HEK293 (cell line): ENCODE data around the gene EN2.
A peak's percentile ranks its signal among the peaks of the same experiment; 100 is the strongest.

Source experiments
- CTCF ChIA-PET: fragments of 350-600 bp; formaldehyde crosslinking; extraction: SDS; loops from one replicate; lab custom pipeline; 2021; ENCODE audit warnings: antibody characterized with exemption; lab: Yijun Ruan, JAX
- POLR2A ChIA-PET: fragments of 300-600 bp; formaldehyde crosslinking; extraction: SDS; loops from one replicate; lab custom pipeline; 2020; ENCODE audit warnings: antibody characterized with exemption, inconsistent platforms; lab: Yijun Ruan, JAX
- H3K27ac ChIP-seq: fragments of 200-500 bp; sonication (Bioruptor generic); 2 replicates; pipeline ENCODE4 v1.5.1; 2014; ENCODE audit warnings: low read depth, low read length, control low read depth, inconsistent platforms; ENCODE audit errors: extremely low read depth
- H3K36me3 ChIP-seq, 2 experiments: fragments of 200-500 bp in 1 of 2; sonication (Bioruptor generic) in 1 of 2; 1 replicate in 1 of 2; 2 replicates in 1 of 2; pipeline ENCODE4 v1.5.1; 2014 to 2017; ENCODE audit warnings: inconsistent platforms in 2 of 2, low read length in 2 of 2; ENCODE audit not compliant: control insufficient read depth in 2 of 2, insufficient read depth in 1 of 2
- H3K4me1 ChIP-seq: fragments of 200-500 bp; sonication (Bioruptor generic); 2 replicates; pipeline ENCODE4 v1.5.1; 2014; ENCODE audit warnings: mild to moderate bottlenecking, low read length, inconsistent platforms; ENCODE audit not compliant: control insufficient read depth, insufficient read depth
- H3K4me3 ChIP-seq: 2 replicates; pipeline ENCODE4 v1.5.1; 2011; ENCODE audit warnings: low read depth, mild to moderate bottlenecking, control low read depth, low read length, moderate library complexity
- H3K9me3 ChIP-seq: fragments of 200-500 bp; sonication (Bioruptor generic); 2 replicates; pipeline ENCODE4 v1.5.1; 2014; ENCODE audit warnings: low read depth, low read length, inconsistent platforms; ENCODE audit not compliant: control insufficient read depth, insufficient read depth
- BCL11B ChIP-seq: fragments of 450-650 bp; formaldehyde crosslinking; IDR thresholded peaks from 2 replicates; pipeline ENCODE4 v1.5.1; 2016; ENCODE audit warnings: low read depth, missing biosample characterization, missing genetic modification characterization
- EGR2 ChIP-seq: fragments of 450-650 bp; formaldehyde crosslinking; IDR thresholded peaks from 2 replicates; pipeline ENCODE4 v1.5.1; 2016; ENCODE audit warnings: low read depth, missing biosample characterization, missing genetic modification characterization
- FEZF1 ChIP-seq: fragments of 450-650 bp; formaldehyde crosslinking; IDR thresholded peaks from 2 replicates; pipeline ENCODE4 v1.5.1; 2016; ENCODE audit warnings: missing biosample characterization, missing genetic modification characterization
- IKZF3 ChIP-seq: fragments of 450-650 bp; IDR thresholded peaks from 2 replicates; pipeline ENCODE4 v1.5.0; 2018; ENCODE audit warnings: missing biosample characterization, mild to moderate bottlenecking, missing genetic modification characterization, moderate library complexity
- KLF8 ChIP-seq: fragments of 450-650 bp; formaldehyde crosslinking; IDR thresholded peaks from 2 replicates; pipeline ENCODE4 v1.5.1; 2016; ENCODE audit warnings: missing biosample characterization, missing genetic modification characterization
- REPIN1 ChIP-seq: fragments of 450-650 bp; formaldehyde crosslinking; IDR thresholded peaks from 2 replicates; pipeline ENCODE4 v1.5.1; 2017; ENCODE audit warnings: missing biosample characterization, missing genetic modification characterization, low read depth
- SALL2 ChIP-seq: fragments of 450-650 bp; formaldehyde crosslinking; IDR thresholded peaks from 2 replicates; pipeline ENCODE4 v1.5.0; 2017; ENCODE audit warnings: missing biosample characterization, mild to moderate bottlenecking, missing genetic modification characterization, borderline replicate concordance
- ZBTB7A ChIP-seq: fragments of 450-650 bp; formaldehyde crosslinking; IDR thresholded peaks from 2 replicates; pipeline ENCODE4 v1.5.1; 2016; ENCODE audit warnings: low read depth, missing biosample characterization, missing genetic modification characterization
- ZBTB8A ChIP-seq: fragments of 450-650 bp; formaldehyde crosslinking; IDR thresholded peaks from 2 replicates; pipeline ENCODE4 v1.5.1; 2016; ENCODE audit warnings: missing biosample characterization, missing genetic modification characterization
- ZEB2 ChIP-seq: fragments of 450-650 bp; formaldehyde crosslinking; IDR thresholded peaks from 2 replicates; pipeline ENCODE4 v1.5.1; 2016; ENCODE audit warnings: missing biosample characterization, missing genetic modification characterization
- ZFHX2 ChIP-seq: fragments of 450-650 bp; formaldehyde crosslinking; conservative IDR thresholded peaks from 2 replicates; pipeline ENCODE4 v1.5.1; 2016; ENCODE audit warnings: missing biosample characterization, missing genetic modification characterization
- ZFP3 ChIP-seq: fragments of 450-650 bp; formaldehyde crosslinking; IDR thresholded peaks from 2 replicates; pipeline ENCODE4 v1.5.1; 2016; ENCODE audit warnings: low read depth, missing biosample characterization, missing genetic modification characterization
- ZNF214 ChIP-seq: fragments of 450-650 bp; formaldehyde crosslinking; IDR thresholded peaks from 2 replicates; pipeline ENCODE4 v1.5.1; 2017; ENCODE audit warnings: missing biosample characterization, mild to moderate bottlenecking, missing genetic modification characterization, borderline replicate concordance
- ZNF324 ChIP-seq: fragments of 450-650 bp; formaldehyde crosslinking; IDR thresholded peaks from 2 replicates; pipeline ENCODE4 v1.5.1; 2016; ENCODE audit warnings: missing biosample characterization, missing genetic modification characterization
- ZNF335 ChIP-seq: fragments of 450-650 bp; formaldehyde crosslinking; conservative IDR thresholded peaks from 2 replicates; pipeline ENCODE4 v1.5.1; 2016; ENCODE audit warnings: missing biosample characterization, missing genetic modification characterization
- ZNF560 ChIP-seq: fragments of 450-650 bp; formaldehyde crosslinking; IDR thresholded peaks from 2 replicates; pipeline ENCODE4 v1.5.1; 2017; ENCODE audit warnings: missing biosample characterization, missing genetic modification characterization, borderline replicate concordance
- ZNF596 ChIP-seq: fragments of 450-650 bp; IDR thresholded peaks from 2 replicates; pipeline ENCODE4 v1.5.0; 2018; ENCODE audit warnings: missing biosample characterization, mild to moderate bottlenecking, missing genetic modification characterization, moderate library complexity
- ZNF76 ChIP-seq: fragments of 450-650 bp; formaldehyde crosslinking; IDR thresholded peaks from 2 replicates; pipeline ENCODE4; 2016; ENCODE audit warnings: low read depth, missing biosample characterization, missing genetic modification characterization, borderline replicate concordance
- ZXDB ChIP-seq: fragments of 450-650 bp; formaldehyde crosslinking; IDR thresholded peaks from 2 replicates; pipeline ENCODE4 v1.5.1; 2016; ENCODE audit warnings: missing biosample characterization, missing genetic modification characterization
- TF ChIP-seq, protein P1 (sequence below): fragments of 450-650 bp; formaldehyde crosslinking; IDR thresholded peaks from 2 replicates; pipeline ENCODE4 v1.5.1; 2016; ENCODE audit warnings: missing biosample characterization, missing genetic modification characterization
- TF ChIP-seq, protein P2 (sequence below): fragments of 450-650 bp; formaldehyde crosslinking; IDR thresholded peaks from 2 replicates; pipeline ENCODE4 v1.5.1; 2016; ENCODE audit warnings: missing biosample characterization, missing genetic modification characterization
- TF ChIP-seq, protein P3 (sequence below): fragments of 450-650 bp; formaldehyde crosslinking; IDR thresholded peaks from 2 replicates; pipeline ENCODE4 v1.5.1; 2017; ENCODE audit warnings: missing biosample characterization, missing genetic modification characterization
- TF ChIP-seq, protein P4 (sequence below): fragments of 450-650 bp; formaldehyde crosslinking; IDR thresholded peaks from 2 replicates; pipeline ENCODE4 v1.5.1; 2016; ENCODE audit warnings: missing biosample characterization, missing genetic modification characterization
- TF ChIP-seq, protein P5 (sequence below): fragments of 450-650 bp; formaldehyde crosslinking; IDR thresholded peaks from 2 replicates; pipeline ENCODE4 v1.5.1; 2016; ENCODE audit warnings: missing biosample characterization, missing genetic modification characterization, low read depth

EN2 gene

DNA sequence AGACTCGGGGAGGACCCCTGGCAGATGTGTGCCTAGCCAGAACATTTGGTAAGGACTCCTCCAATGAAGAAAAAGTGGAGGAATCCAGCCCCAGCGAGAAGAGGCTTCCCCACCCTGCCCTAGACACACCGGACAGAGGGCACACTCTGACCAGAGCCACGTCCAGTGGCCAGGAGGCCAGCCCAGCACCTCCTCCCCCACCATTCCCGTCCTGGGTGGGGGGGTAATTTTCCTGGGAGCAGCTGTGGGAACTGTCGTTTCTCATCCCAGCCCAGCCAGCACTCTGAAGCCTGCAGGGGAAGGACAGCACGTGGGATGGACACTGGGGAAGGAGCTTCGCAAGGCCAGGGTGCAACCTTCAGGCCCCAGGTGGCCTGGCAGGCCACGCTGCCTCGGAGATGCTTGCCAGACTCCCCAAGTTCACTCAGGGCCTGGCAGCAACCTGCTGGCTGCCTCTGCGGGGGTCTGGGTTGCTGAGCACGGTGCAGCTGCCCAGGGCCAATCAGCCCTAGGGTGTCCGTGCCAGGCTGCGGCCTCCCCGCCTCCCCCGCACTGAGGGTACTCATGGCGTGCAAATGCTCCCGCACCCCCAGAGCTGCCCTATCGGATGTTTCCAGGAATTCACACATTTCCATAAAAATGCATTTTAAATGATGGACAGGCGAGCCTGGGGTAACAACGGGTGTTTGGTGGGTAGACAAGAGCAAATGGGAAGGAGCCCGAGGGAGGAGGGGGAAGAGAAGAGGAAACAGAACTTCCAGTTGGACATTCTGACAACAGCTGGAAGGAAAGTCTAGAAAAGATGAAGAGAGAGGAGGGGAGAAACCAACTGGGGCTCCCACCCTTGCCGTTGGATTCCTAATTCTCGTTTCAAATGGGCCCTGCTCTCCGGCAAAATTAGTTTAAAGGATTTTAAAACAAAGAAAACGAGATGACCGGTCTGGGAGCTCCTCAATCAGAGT is 1.9 kb upstream of the EN2 start (continued):
- TF ChIP-seq, protein P1, sequence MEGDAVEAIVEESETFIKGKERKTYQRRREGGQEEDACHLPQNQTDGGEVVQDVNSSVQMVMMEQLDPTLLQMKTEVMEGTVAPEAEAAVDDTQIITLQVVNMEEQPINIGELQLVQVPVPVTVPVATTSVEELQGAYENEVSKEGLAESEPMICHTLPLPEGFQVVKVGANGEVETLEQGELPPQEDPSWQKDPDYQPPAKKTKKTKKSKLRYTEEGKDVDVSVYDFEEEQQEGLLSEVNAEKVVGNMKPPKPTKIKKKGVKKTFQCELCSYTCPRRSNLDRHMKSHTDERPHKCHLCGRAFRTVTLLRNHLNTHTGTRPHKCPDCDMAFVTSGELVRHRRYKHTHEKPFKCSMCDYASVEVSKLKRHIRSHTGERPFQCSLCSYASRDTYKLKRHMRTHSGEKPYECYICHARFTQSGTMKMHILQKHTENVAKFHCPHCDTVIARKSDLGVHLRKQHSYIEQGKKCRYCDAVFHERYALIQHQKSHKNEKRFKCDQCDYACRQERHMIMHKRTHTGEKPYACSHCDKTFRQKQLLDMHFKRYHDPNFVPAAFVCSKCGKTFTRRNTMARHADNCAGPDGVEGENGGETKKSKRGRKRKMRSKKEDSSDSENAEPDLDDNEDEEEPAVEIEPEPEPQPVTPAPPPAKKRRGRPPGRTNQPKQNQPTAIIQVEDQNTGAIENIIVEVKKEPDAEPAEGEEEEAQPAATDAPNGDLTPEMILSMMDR, result no peak

DNA sequence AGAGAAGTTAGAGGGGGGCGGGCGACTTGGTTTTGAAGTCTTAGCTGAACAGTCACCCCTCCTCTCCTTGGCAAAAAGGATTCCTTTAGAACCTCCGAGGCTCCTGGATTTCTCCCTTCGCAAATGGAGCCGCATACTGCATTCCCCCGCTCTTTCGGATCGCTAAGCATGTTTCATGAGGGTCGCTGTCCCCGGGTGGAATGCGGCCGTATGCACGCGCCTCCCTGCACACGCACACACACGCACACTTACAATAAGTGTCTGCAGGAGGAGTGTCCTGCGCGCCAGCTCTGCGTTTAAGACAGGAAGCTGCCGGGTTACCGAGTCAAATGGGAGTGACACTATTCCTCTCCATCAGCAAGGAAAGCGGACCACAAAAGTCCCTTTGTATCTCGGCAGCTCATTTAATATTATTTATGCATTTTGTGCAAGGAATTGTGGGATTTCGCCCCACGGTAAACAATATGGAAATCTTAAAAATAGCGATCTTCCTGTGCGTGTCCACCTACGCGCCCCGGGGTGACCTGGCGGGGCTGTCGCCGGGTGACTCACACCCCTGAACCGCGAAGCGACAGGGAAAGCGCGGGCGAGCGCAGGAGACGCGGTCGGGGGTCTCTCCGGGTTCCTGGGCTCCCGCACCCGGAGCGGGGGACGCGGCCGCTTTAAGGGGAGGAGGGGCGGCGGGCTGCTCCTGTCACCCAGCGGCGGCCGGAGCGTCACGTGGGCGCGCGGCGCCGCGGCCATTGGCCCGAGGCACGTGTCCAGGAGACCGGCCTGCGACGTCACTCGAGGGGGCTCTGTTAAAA is 988 bp upstream of the EN2 start:
- ChIA-PET POLR2A (interaction anchor here (1.0 kb wide), 1 partner anchor 12 kb away, joined by 3 read pairs; no protein-coding TSS in a partner anchor), CTCF (interaction anchor here (0.6 to 1.0 kb wide), 2 partner anchors 49 to 347 kb away, joined by 3 read pairs; no protein-coding TSS in a partner anchor)
- Histone ChIP-seq H3K27ac (peak overlapping the region; percentile 62), H3K4me3 (peak overlapping the region; percentile 69), H3K4me1 (peaks cover 5% of the 10 kb centered on the region; the same call in 1 of the 2 replicates), H3K36me3 (peaks cover 0 to 15% of the 10 kb centered on the region in 2 experiments; a peak in 1 of 3 replicates), H3K9me3 (no peaks in the 10 kb centered on the region)
- peak; percentile 68 for TF ChIP-seq ZBTB8A (tag by site-specific recombination)
- TF ChIP-seq ZNF214 (tag by site-specific recombination), result no peak
- no peak for TF ChIP-seq ZNF560 (tag by site-specific recombination)
- peak; percentile 50; the same call in 1 of the 2 replicates for TF ChIP-seq ZXDB (tag by site-specific recombination)
- TF ChIP-seq SALL2 (tag by site-specific recombination), result no peak
- TF ChIP-seq, protein P2, sequence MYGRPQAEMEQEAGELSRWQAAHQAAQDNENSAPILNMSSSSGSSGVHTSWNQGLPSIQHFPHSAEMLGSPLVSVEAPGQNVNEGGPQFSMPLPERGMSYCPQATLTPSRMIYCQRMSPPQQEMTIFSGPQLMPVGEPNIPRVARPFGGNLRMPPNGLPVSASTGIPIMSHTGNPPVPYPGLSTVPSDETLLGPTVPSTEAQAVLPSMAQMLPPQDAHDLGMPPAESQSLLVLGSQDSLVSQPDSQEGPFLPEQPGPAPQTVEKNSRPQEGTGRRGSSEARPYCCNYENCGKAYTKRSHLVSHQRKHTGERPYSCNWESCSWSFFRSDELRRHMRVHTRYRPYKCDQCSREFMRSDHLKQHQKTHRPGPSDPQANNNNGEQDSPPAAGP (tag by site-specific recombination), result peak; percentile 42; the same call in 1 of the 2 replicates
- TF ChIP-seq ZNF324 (tag by site-specific recombination), result 0 out of 2 replicates have a peak, but pooled peaks have one; percentile 20
- 0 out of 2 replicates have a peak, but pooled peaks have one; percentile 46 for TF ChIP-seq BCL11B
- peak; percentile 34 for TF ChIP-seq FEZF1 (tag by site-specific recombination)
- TF ChIP-seq ZNF335 (tag by site-specific recombination), result peak; percentile 86
- no peak for TF ChIP-seq REPIN1 (tag by site-specific recombination)
- peak; percentile 57; the same call in 1 of the 2 replicates for TF ChIP-seq EGR2 (tag by site-specific recombination)
- TF ChIP-seq ZNF596 (tag by site-specific recombination), result 0 out of 2 replicates have a peak, but pooled peaks have one; percentile 7
- TF ChIP-seq, protein P3, sequence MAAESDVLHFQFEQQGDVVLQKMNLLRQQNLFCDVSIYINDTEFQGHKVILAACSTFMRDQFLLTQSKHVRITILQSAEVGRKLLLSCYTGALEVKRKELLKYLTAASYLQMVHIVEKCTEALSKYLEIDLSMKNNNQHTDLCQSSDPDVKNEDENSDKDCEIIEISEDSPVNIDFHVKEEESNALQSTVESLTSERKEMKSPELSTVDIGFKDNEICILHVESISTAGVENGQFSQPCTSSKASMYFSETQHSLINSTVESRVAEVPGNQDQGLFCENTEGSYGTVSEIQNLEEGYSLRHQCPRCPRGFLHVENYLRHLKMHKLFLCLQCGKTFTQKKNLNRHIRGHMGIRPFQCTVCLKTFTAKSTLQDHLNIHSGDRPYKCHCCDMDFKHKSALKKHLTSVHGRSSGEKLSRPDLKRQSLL (tag by site-specific recombination), result peak; percentile 60; the same call in 1 of the 2 replicates
- peak; percentile 17; the same call in 1 of the 2 replicates for TF ChIP-seq KLF8
- TF ChIP-seq ZFP3 (tag by site-specific recombination), result no peak
- TF ChIP-seq, protein P4, sequence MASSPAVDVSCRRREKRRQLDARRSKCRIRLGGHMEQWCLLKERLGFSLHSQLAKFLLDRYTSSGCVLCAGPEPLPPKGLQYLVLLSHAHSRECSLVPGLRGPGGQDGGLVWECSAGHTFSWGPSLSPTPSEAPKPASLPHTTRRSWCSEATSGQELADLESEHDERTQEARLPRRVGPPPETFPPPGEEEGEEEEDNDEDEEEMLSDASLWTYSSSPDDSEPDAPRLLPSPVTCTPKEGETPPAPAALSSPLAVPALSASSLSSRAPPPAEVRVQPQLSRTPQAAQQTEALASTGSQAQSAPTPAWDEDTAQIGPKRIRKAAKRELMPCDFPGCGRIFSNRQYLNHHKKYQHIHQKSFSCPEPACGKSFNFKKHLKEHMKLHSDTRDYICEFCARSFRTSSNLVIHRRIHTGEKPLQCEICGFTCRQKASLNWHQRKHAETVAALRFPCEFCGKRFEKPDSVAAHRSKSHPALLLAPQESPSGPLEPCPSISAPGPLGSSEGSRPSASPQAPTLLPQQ (tag by site-specific recombination), result peak; percentile 100
- TF ChIP-seq, protein P5, sequence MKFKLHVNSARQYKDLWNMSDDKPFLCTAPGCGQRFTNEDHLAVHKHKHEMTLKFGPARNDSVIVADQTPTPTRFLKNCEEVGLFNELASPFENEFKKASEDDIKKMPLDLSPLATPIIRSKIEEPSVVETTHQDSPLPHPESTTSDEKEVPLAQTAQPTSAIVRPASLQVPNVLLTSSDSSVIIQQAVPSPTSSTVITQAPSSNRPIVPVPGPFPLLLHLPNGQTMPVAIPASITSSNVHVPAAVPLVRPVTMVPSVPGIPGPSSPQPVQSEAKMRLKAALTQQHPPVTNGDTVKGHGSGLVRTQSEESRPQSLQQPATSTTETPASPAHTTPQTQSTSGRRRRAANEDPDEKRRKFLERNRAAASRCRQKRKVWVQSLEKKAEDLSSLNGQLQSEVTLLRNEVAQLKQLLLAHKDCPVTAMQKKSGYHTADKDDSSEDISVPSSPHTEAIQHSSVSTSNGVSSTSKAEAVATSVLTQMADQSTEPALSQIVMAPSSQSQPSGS, result no peak
- TF ChIP-seq IKZF3, result peak; percentile 61; the same call in 1 of the 2 replicates
- peak; percentile 82 for TF ChIP-seq ZNF76 (tag by site-specific recombination)
- TF ChIP-seq ZBTB7A (tag by site-specific recombination), result no peak
- TF ChIP-seq ZEB2 (tag by site-specific recombination), result peak; percentile 84
- peak; percentile 80 for TF ChIP-seq ZFHX2
